Measurements from ENCODE around the gene ALDH1L2.

Gene ALDH1L2

DNA sequence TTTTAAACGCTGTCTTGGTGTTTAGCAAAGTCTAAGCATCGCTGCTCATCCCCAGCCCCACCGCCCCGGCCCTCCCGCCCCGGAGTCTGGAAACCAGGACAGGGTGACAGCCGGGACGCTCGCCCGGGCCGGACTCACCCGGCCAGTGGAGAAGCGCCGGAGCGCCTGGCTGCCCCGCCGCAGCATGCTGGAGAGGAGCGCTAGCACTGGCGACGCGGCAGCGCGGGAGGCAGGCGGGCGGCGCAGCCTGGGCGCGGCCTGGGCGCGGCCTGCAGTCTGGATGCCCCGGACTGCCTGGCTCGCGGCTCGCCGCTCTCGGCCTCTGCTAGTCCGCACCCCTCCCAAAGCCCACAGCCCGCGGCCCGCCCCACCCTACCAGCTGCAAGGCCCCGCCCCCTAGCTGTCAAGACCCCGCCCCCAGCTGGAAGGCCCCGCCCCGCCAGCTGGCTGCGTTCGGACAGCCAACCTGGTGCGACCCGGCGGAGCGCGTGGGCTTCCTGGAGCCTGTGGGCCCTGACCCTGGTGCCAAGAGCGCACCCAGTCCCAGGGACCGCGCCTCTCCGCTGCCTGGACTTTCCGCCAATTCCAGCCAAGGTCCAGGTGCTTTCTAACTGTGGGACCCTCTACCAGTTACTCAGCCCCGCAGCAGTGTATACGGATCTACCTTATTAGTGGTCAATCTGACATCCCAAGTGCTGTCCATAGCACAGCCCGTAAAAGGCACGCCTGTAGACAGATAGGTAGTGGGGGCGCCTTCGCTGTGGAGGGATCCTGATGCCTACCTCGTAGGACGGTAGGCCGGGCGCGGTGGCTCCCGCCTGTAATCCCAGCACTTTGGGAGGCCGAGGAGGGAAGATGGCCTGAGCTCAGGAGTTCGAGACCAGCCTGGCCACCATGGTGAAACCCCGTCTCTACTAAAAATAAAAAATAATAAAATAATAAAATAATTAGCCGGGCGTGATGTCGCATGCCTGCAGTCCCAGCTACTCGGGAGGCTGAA is at the start of gene ALDH1L2:
TSS of gene ALDH1L2 (minus strand) at position 208 of the 1,000 bp plus-strand sequence. CDS start at position 186, 22 bp downstream.
- Mint-ChIP-seq H3K36me3 (ENCODE audit: low read depth) (peaks cover 5% of the 10 kb centered on the region), H3K4me1 (ENCODE audit: low read depth) (peaks cover 11% of the 10 kb centered on the region), H3K9me3 (peaks cover 12% of the 10 kb centered on the region), H3K4me3 (peak within 1 kb of the TSS; percentile 81), H3K27ac (peak within 1 kb of the TSS; percentile 63), H3K27me3 (peaks cover 34% of the 10 kb centered on the region)

DNA sequence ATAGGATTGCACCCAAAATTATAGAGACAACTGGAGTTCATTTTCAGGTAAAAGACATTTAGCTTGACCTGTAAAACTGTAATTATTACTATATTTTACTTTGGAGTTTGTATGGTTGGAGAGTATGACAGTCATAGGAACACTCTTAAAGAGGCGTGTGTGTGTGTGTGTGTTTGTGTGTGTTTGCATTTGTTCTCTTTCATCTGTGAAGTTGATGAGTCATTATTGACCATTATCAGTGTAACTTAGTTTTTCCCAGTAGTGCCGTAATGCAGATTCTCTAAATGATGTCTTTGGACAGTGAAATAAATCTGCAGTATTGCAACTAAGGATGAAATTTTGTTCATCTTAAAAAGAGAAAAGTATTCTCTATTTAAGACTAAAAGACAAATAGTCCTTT is 36.3 kb upstream of the ALDH1L2 start:
- no peaks in the 10 kb centered on the region for H3K27me3 Mint-ChIP-seq
- H3K4me3 Mint-ChIP-seq = no peak overlapping the region
- peaks cover 57% of the 10 kb centered on the region for H3K36me3 Mint-ChIP-seq (ENCODE audit: low read depth)
- H3K9me3 Mint-ChIP-seq = no peaks in the 10 kb centered on the region
- H3K27ac Mint-ChIP-seq = no peak overlapping the region
- H3K4me1 Mint-ChIP-seq (ENCODE audit: low read depth) = peaks cover 3% of the 10 kb centered on the region

DNA sequence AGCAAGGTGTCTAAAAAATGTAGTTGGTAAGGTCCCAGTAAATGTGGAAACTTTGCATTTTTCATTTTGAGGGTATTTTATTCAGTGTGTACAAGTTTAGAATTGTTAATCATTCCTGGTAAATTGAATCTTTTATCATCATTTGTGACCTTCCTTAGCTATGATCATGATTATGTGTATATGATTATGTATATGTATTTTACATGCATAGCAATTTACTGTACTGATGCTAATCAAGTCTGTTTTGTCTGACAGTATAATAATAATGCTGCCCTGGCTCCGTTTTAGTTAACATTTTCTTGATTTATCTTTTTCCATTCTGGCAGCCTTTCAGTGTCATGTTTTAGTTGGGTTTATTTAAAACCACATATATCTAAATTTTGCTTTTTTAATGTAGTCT is 32.7 kb upstream of the ALDH1L2 start:
- Mint-ChIP-seq H3K4me1 (ENCODE audit: low read depth) (peaks cover 12% of the 10 kb centered on the region), H3K36me3 (ENCODE audit: low read depth) (peaks cover 71% of the 10 kb centered on the region), H3K4me3 (no peak overlapping the region)

DNA sequence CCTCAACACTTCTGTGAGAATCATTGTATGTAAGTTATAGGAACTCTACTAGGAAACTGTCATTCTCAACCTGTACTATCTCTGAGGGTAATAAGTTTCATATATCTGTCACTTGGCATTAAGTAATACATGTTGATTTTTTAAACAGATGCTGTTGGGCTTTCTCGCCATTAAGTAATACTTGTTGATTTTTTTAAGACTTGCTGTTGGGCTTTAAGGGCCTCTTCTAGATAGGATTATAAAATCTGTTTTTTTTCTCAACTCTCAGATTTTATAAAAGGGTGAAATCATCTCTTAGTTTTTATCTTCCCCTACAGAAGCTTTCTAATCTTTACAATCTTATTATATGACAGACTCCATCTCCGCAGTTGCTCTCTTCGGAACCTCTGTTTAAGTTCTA is 28.8 kb upstream of the ALDH1L2 start:
- Mint-ChIP-seq H3K4me1 (ENCODE audit: low read depth) (peaks cover 41% of the 10 kb centered on the region), H3K4me3 (no peak overlapping the region), H3K9me3 (no peaks in the 10 kb centered on the region), H3K36me3 (ENCODE audit: low read depth) (peaks cover 56% of the 10 kb centered on the region), H3K27ac (no peak overlapping the region), H3K27me3 (no peaks in the 10 kb centered on the region)

More for the DNA sequence above, 32.7 kb upstream of the ALDH1L2 start:
- H3K9me3 Mint-ChIP-seq = no peaks in the 10 kb centered on the region
- H3K27ac Mint-ChIP-seq = no peak overlapping the region
- H3K27me3 Mint-ChIP-seq = no peaks in the 10 kb centered on the region

DNA sequence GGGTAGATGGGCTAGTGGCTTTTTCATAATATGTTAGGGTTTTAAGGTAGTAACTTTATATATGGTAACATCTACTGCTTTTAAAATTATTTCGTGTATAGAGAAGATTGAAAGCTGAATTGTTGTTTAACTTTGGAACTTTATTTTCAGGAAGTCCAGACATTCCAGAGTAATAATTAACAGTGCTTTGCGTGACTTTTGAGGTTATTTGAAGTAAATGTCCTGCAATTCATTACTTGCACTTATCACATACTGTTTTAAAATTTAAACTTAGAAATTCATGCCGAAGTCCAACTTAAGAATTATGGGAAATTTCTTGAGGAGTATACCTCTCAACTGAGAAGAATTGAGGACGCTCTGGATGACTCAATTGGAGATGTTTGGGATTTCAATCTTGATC is 26.6 kb upstream of the ALDH1L2 start:
- peaks cover 38% of the 10 kb centered on the region for H3K36me3 Mint-ChIP-seq (ENCODE audit: low read depth)
- H3K9me3 Mint-ChIP-seq = no peaks in the 10 kb centered on the region
- H3K4me3 Mint-ChIP-seq = no peak overlapping the region
- peaks cover 49% of the 10 kb centered on the region for H3K4me1 Mint-ChIP-seq (ENCODE audit: low read depth)
- H3K27me3 Mint-ChIP-seq = peaks cover 8% of the 10 kb centered on the region
- H3K27ac Mint-ChIP-seq = no peak overlapping the region

DNA sequence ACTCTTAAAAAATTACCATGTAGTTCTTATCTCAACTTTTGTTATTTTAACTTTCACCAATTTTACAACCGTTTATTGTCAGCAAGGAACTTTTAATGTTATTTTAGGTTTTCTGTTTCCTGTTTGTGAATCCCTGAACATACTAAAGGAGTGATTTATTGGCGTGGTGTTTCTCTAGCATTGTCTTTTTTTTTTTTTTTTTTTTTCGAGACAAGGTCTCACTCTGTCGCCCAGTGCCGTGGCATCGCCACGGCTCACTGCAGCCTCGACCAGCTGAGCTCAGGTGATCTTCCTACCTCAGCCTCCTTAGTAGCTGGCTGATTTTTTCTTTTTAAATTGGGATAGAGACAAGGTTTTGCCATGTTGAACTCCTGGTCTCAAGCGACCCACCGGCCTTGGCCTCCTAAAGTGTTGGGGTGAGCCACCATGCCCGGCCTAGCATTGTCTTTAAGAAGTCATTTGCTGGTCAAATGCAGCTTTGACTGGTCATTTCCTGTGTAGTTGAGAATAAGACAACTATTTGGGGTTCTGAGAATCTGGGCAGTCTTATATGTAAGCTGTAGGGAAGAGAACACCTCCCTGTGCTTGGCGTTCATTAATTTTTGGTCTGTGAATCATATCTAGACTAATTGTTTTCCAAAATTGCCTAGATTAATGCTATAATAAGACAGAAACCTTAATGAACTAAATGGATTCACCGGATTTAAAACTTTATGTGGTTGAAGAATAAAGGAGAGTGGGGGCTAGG is 25.4 kb upstream of the ALDH1L2 start:
- peaks cover 49% of the 10 kb centered on the region for H3K4me1 Mint-ChIP-seq (ENCODE audit: low read depth)
- H3K36me3 Mint-ChIP-seq (ENCODE audit: low read depth) = peaks cover 27% of the 10 kb centered on the region
- H3K27ac Mint-ChIP-seq = peak overlapping the region; percentile 56
- H3K27me3 Mint-ChIP-seq = peaks cover 12% of the 10 kb centered on the region
- peaks cover 3% of the 10 kb centered on the region for H3K9me3 Mint-ChIP-seq
- H3K4me3 Mint-ChIP-seq = peak overlapping the region; percentile 90

DNA sequence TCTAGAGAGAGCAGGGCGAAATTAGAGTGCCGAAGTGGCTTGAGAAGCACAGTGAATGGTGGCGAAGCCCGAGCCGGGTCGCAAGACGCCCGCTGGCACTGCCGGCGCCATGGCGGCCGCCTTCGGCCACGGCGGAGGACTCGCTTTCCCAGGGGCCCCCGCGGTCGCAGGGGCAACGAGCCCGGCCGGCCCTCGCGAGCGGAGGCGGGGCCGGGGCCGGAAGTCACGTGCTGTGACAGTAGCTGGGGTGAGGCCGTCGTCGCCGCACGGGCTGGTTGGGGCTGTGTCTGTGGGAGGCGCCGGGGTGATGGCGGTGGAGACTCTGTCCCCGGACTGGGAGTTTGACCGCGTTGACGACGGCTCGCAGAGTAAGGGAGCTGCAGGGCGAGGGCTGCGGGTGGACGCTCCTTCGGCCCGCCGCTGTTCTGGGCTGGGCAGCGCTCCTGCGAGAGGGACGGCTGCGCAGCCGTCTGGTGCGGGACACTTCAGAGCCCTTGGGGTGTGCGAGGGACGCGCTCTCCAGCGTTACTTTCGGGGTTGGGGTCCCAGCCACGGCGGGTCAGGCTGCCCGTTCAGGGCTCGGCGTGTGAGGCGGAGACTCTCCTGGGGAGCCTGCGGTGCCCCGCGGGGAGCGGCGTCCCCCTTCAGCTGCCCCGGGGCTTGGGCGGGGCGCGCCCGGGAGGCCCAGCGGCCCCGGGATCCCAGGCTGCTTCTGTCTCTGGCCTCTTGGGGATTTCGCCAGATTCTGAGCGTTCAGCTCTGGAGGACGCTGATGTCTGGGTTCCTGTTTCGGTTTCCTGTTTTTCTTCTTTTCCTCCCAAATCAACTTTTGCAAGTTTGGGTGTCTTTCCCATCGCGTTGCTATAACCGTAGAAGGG is 23.5 kb upstream of the ALDH1L2 start, which contains the start of gene WASHC4:
TSS of gene WASHC4 (plus strand) at position 238 of the 878 bp plus-strand sequence. CDS start at position 308, 70 bp downstream.
- Mint-ChIP-seq H3K27ac (peak within 1 kb of the TSS; percentile 91), H3K36me3 (ENCODE audit: low read depth) (peaks cover 15% of the 10 kb centered on the region), H3K4me1 (ENCODE audit: low read depth) (peaks cover 45% of the 10 kb centered on the region), H3K4me3 (peak within 1 kb of the TSS; percentile 90), H3K27me3 (peaks cover 15% of the 10 kb centered on the region), H3K9me3 (peaks cover 4% of the 10 kb centered on the region)

DNA sequence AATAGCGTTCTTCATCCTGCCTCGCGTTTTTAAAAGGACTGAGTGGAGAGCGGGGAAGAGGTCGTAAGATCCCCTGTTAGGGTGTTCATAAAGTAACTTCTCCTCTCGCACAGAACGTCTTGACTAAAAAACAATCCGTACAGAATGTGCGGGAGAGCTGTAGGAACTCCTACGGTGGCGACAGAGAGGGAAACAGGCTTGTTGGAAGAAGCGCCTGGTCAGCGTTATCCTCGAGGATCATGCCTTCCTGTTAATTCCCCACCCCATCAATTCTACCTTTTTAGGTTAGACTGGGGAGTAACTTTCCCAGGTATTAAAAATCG is 22.9 kb upstream of the ALDH1L2 start:
- Mint-ChIP-seq H3K9me3 (peaks cover 4% of the 10 kb centered on the region), H3K27me3 (peaks cover 19% of the 10 kb centered on the region), H3K4me3 (peak overlapping the region; percentile 90), H3K27ac (peak overlapping the region; percentile 91), H3K4me1 (ENCODE audit: low read depth) (peaks cover 39% of the 10 kb centered on the region), H3K36me3 (ENCODE audit: low read depth) (peaks cover 9% of the 10 kb centered on the region)

DNA sequence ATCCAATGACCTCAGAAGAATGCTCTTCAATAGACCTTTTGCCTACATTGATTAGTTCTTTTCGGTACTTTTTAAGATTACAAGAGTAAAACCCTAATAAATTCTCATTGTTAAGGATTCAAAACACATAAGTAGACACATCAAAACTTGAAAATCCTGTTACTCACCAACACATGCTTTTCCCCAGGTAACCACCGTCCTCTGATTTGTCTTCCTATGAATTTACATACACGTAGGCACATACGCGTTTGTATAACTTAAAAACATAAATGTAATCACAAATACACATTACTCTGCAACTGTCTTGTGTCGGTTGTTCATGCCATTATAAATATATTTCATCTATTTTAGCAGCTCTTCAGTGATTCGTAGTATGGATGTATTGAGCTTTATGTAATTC is 22.4 kb upstream of the ALDH1L2 start:
- peak overlapping the region; percentile 91 for H3K27ac Mint-ChIP-seq
- peaks cover 4% of the 10 kb centered on the region for H3K36me3 Mint-ChIP-seq (ENCODE audit: low read depth)
- H3K9me3 Mint-ChIP-seq = peaks cover 4% of the 10 kb centered on the region
- H3K27me3 Mint-ChIP-seq = peaks cover 22% of the 10 kb centered on the region
- peaks cover 35% of the 10 kb centered on the region for H3K4me1 Mint-ChIP-seq (ENCODE audit: low read depth)
- peak overlapping the region; percentile 90 for H3K4me3 Mint-ChIP-seq

DNA sequence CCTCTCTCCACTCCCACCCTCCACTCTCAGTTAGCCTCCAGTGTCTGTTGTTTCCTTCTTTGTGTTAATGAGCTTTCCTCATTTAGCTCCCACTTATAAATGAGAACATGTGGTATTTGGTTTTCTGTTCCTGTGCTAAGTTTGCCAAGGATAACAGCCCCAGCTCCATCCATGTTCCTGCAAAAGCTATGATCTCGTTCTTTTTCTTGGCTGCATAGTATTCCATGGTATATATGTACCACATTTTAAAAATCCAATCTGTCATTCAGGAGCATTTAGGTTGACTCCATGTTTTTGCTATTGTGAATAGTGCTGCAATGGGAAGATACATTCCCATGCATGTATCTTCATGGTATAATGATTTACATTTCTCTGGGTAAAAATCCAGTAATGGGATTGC is 20.5 kb upstream of the ALDH1L2 start:
- Mint-ChIP-seq H3K9me3 (peaks cover 4% of the 10 kb centered on the region), H3K27me3 (peaks cover 22% of the 10 kb centered on the region), H3K4me3 (no peak overlapping the region), H3K36me3 (ENCODE audit: low read depth) (no peaks in the 10 kb centered on the region), H3K4me1 (ENCODE audit: low read depth) (peaks cover 24% of the 10 kb centered on the region), H3K27ac (no peak overlapping the region)

DNA sequence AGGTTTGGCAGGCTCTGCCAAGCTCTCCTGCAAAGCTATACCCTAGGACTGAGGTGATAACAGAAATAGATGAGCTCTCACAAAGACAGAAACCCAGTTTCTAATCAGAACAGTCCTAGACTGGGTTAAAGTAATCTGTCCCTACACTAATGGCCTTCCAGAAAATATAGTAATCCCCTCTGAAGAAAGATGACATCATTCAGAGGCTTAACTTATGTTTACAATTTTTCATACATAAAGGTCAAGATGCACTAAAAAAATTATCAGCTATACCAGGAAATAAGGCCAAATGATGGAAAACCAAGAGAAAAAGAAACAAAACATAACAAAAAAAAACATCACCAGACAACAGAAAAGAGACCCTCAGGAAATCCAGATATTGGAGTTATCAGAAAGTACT is 18.4 kb upstream of the ALDH1L2 start:
- H3K27ac Mint-ChIP-seq = no peak overlapping the region
- peaks cover 38% of the 10 kb centered on the region for H3K27me3 Mint-ChIP-seq
- peaks cover 4% of the 10 kb centered on the region for H3K9me3 Mint-ChIP-seq
- no peak overlapping the region for H3K4me3 Mint-ChIP-seq
- no peaks in the 10 kb centered on the region for H3K36me3 Mint-ChIP-seq (ENCODE audit: low read depth)
- peaks cover 8% of the 10 kb centered on the region for H3K4me1 Mint-ChIP-seq (ENCODE audit: low read depth)

DNA sequence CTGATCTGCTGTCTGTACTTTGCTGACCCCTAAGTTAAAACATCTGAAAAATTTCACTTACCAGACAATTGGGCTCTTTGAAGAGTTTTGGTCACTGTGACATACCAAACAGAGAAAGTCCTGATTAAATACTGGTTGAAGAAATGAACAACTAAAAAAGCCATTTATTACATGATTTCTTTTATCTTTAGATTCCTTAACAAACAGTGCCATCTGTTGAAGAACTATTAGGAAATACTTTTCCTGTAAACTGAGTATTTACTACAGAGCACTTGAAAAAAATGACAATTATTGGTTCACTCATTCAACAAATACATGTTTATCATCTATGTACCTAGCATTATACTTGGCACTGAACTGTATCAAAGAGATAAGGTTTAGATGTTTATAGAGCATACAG is 16.7 kb upstream of the ALDH1L2 start:
- H3K9me3 Mint-ChIP-seq = peaks cover 9% of the 10 kb centered on the region
- H3K4me1 Mint-ChIP-seq (ENCODE audit: low read depth) = no peaks in the 10 kb centered on the region
- no peaks in the 10 kb centered on the region for H3K36me3 Mint-ChIP-seq (ENCODE audit: low read depth)
- H3K27me3 Mint-ChIP-seq = peaks cover 31% of the 10 kb centered on the region
- H3K4me3 Mint-ChIP-seq = no peak overlapping the region
- H3K27ac Mint-ChIP-seq = no peak overlapping the region

DNA sequence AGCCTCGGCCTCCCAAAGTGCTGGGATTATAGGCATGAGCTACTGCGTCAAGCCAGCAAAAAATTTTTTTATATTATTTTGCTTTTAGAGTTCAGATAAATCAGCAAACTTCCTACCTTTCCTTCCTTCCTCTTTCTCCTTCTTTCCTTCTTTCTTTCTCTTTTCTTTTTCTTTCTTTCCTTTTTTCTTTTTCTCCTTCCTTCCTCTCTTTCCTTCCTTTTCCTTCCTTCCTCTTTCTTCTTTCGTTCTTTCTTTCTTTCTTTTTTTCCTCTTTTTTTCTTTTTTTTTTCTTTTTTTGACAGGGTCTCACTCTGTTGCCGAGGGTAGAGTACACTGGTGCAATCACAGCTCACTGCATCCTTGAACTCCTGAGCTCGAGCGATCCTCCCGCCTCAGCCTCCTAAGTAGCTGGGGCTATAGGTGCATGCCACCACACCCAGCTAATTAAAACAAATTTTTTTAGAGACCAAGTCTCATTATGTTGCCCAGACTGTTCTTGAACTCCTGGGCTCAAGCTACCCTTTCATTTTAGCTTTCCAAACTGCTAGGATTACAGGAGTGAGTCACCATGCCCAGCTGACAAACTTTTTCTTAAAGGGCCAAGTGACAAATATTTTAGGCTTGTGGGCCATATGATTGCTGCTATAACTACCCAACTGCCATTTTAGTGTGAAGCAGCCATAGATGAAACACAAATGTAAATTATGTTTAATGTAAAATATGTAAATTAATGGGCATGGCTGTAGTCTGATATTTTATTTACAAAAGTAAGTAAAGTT is 16.1 kb upstream of the ALDH1L2 start:
- H3K4me3 Mint-ChIP-seq = no peak overlapping the region
- no peak overlapping the region for H3K27ac Mint-ChIP-seq
- no peaks in the 10 kb centered on the region for H3K4me1 Mint-ChIP-seq (ENCODE audit: low read depth)
- H3K27me3 Mint-ChIP-seq = peaks cover 31% of the 10 kb centered on the region
- no peaks in the 10 kb centered on the region for H3K36me3 Mint-ChIP-seq (ENCODE audit: low read depth)
- peaks cover 9% of the 10 kb centered on the region for H3K9me3 Mint-ChIP-seq

DNA sequence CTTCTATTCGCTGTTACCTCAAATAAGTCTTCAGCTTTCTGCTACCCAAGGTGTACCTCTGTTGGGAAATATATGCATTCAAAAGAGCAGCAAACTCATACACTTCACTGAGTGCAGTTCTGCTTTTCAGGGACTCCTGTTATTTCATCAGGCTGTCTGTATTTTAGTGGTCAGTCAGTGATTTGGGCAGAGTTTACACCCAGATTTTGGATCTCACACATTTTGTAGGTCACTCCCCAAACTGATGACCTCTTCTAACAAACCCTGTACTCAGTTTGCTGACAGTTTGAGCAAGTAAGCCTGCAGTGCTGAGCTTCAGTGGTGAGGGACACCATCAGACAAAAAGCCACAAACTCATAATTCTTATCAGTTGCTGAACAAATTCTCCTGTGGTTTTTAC is 15.1 kb upstream of the ALDH1L2 start:
- H3K4me3 Mint-ChIP-seq = no peak overlapping the region
- peaks cover 5% of the 10 kb centered on the region for H3K9me3 Mint-ChIP-seq
- H3K27me3 Mint-ChIP-seq = peaks cover 26% of the 10 kb centered on the region
- H3K4me1 Mint-ChIP-seq (ENCODE audit: low read depth) = no peaks in the 10 kb centered on the region
- H3K27ac Mint-ChIP-seq = no peak overlapping the region
- no peaks in the 10 kb centered on the region for H3K36me3 Mint-ChIP-seq (ENCODE audit: low read depth)

Measured in stimulated activated naive CD8-positive, alpha-beta T cell treated with anti-CD3 and anti-CD28 coated beads, Interleukin-15, Interleukin-2, amounts not matched to agents 100 ng/mL and 50 ng/mL, for 24 hours (primary cell).